HG03432 (cell line): ENCODE measurements around the gene LTBP1.

Experiments
- ATAC-seq: cut with Tn5 transposase; IDR thresholded peaks from one replicate; pipeline ENCODE4 v1.9.1; 2021; ENCODE audit warnings: mild to moderate bottlenecking, moderate library complexity; ENCODE audit not compliant: unreplicated experiment

Gene LTBP1

DNA sequence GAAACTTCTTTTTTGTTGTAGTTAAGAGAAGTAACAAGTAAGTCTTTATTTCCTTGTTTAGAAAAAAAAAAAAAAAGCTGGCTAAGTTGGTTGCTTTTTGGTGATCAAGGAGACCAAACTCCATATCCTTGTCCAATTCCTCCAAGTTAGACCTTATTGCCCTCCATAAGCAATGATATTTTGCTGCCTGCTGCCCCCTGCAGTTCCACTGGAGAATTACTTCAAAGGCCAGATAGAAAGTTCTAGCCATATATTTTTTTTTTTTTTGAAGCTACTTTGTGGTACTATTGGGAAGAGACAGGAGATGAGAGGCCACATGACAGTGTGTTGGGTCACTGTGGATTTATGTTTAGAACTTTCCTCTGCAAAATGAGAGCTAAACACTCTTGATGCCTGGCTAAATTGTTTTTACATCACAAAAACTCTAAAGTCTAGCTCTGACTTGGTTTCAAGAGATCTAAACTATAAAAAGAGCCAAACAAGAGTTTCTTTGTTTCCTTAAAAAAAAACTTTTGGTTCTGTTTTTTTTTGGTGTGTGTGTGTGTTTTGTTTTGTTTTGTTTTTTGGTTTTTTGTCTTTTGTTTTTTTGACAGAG, 449.0 kb downstream of the LTBP1 start:
- no peak for ATAC-seq

DNA sequence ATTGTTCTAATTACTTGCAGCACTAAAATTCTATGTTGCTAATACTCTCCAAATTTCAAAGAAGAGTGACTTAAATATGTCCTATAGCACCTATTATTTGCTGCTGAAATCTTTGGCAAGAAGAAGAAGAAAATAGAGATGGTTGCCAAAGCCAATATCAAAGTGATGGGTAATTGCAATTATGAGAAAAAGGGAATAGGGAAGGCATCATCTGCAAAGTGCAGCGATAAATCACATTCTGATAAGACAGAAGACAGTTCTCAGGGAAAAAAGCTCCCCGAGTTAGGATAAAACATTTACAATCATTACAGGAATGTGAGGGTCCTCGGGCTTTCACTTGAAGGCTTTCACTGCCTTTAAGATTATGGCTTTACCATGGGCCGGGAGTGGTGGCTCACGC, 457.6 kb downstream of the LTBP1 start:
- no peak for ATAC-seq

DNA sequence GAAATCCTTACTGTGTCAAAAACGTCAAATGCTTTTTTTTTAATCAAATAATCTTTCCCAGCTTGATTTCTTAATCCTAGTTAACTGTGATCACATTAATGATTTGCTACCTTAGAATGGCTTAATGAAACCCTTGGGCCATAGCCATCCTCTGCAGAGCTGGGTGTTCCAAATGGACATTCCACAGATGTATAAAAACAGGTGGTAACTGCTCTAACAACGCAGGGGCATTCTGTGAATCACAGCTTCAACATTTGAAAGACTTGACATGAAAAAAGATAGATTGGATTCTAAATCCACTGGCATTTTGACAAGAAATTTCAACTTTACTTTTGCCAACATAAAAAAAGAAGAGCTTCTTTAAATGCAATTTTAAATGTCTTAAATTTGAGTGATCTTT, 459.9 kb downstream of the LTBP1 start:
- ATAC-seq: no peak

DNA sequence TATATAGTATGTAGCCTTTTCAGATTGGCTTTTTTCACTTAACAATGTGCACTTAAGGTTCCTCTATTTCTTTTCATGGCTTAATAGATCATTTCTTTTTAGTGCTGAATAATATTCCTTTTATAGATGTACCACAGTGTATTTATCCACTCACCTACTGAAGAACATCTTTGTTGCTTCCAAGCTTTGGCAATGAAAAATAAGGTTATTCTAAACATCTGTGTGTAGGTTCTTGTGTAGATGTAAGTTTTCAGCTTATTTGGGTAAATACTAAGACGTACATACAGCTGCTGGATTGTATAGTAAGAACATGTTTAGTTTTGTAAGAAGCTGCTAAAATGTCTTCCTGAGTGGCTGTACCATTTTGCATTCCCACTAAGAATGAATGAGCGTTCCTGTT, 461.4 kb downstream of the LTBP1 start:
- no peak for ATAC-seq

DNA sequence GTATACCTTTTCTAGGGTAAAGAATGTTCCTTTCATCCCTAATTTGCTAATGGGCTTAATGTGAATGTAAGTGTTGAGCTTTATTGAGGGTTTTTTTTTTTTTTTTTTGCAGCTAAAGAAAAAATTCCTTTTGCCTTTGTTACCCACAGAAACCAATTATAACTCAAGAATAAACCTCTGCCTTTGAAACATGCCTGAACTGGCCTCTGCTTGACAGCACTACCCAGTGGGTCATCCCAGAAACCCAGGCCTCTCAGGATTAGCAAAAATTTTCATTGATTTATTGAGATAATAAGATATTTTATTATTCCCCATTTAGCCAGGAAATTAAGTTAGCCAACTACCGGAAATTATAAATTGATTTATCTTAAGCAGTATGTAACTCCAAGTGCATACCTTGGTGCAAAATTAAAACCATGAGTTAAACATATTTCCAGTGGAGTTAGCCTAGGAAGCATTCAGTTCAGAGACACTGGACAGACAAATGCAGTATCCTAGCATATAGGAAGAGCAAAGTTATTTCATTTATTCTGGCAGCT, 462.7 kb downstream of the LTBP1 start:
- no peak for ATAC-seq

DNA sequence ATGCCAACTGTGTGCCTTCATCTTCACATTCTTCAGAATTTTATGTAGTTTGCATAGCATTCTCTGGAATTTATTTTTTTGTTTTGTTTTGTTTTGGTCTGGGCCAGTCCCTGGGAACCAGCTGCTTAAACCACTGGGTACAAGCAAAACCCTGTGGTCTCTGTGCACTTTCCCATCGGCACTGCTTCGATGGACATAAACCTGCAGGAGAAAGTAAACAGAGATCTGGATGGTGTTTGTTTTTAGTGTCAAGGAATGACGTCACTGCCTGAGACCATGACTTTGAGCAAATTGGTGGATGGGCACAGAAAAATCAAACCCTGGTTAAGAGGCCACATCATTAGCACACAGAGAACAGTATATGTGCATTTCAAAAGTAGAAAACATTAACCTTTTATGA, 465.0 kb downstream of the LTBP1 start:
- ATAC-seq: no peak

DNA sequence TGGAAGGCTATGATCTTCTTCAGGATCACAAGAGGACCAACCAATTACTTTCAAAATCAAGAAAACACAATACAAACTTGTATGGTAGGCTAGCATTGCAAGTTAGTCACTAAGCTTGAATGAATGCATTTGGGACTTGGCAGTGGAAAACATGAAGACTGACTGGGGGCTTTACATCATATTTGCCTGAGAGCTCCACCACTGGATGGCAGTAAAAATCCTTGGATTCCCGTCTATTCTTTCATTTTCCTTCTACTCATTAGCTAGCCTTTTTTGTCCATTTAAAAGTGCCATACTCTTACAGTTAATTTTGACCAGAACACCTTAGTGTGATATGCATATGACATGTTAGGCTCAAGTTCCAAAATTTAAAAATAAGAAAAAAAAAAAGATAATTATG, 466.2 kb downstream of the LTBP1 start:
- no peak for ATAC-seq

DNA sequence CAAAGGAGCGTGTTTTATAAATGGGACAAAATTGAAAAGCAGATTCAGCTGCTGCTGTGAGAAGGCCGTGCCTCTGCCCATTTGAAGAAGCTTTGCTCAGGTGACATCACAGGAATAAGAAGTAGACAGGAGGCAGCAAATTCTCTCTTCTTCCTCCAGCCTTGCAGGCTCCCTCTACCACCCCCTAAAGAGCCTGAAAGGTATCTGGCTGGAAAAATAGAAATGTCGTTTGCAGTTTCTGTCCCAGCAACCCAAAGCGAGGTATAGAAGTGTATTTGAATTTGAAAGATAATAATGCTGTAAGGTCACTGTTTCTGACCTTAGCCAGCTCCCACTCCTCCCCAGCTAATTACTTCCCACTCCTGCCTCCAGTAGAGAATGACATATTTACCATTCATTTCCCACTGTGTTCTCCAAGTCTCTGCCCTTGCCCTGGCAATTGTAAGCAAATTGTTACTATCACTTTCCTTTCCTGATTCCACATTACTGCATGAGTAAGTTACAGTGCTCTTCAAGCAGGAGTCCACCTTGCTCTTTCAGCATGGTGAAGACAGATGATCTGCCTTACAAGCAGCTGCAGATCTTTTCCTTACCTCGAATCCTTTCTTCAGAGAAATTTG, 472.9 kb downstream of the LTBP1 start:
- ATAC-seq: no peak

DNA sequence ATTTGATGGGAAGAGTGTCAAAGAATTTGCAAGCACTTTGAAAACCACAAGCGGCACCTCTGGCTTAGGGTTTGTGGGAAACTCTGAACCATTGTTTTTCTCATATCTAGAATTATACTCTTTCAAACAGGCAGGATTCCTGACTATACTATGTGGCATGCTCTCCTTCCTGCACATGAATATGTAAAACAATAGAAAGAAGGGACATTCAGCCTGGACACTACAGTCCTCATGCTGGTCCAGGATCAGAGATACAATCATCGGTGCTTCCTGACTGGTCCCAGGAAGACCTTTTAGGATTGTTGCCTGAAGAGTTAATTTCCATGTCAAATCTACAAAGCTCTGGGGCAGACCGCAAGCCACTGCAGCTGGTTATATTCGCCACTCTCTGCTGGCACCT, 474.0 kb downstream of the LTBP1 start:
- ATAC-seq: no peak

DNA sequence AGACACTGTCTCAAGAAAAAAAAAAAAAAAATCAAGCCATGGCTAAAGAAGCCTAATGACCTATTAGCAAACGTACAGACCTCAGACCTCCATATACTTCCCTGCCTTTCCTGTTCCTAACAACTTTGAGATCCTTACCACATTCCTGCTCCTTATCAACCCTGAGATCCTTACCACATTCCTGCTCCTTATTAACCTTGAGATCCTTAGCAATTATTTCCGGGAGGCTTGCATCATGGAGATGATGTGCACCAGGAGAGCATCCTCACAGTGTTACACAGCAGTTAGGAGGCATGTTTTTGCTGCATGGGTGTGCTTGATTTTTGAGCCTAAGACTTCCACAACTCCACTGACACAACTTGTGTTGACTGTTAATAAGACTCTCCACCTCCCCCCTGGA, 475.1 kb downstream of the LTBP1 start:
- ATAC-seq: no peak

DNA sequence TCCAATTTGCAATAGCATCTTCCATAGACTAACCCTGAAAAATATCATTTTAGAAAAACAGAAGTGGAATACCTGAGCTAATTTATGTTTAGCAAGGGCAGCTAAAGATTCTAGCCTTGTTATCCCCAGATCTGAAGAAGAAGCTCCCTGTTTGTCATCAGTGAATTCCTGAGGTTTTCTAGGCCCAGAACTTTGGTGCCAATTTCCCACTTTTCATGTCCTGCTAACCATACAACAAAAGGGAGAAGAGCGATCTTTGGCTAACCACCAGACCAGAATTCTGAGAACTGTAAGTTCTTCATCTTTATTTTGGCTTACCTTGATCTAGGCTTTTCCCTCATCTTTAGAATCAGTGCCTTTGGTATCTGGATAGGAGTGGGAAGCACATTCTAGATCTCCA, 478.4 kb downstream of the LTBP1 start:
- ATAC-seq: no peak

DNA sequence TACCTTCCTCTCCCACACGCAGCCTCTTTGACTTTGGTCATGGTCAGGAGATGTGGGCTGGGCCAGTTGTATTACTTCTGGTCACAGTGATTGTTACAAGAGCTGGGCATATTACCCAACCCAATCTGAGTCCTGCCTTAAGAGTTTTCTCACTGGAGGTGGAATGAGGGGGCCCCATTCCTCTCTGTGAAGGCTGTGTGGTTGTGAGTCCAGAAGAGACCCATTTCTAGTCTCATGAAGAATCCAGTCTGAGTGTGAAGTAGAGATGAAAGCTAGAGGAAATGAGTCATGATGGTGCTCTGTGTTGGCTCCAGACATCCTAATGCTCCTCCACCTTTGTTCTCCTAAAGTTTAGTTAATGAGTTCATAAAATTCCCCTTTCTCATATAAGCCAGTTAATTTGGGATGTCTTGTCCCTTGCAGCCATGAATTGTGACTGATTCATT, 478.9 kb downstream of the LTBP1 start:
- no peak for ATAC-seq

DNA sequence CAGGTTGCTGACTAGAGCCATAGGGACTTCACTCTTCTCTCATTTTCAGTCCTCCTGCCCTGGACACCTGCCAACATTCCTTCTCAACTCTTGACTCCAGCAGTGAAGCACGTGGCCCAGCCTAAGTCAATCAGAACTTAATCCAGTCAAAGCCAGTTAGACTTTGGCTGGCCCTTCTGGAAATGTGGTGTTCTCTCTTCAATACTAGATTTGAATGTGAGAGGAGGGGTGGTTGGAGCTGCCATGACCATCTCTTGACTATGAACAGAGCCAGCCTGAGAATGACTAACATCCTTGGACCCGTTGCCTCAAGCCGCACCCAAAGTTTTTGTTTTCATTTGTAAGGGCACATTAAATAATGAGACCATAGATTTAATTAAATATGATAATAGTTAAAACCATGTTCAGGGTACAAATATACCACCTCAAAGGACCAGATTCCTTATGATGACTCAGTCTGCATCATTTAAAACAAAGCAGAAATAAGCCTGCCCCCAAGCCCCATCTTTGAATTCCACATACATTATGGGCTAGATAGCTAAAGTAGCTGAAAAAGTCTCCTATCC, 480.0 kb downstream of the LTBP1 start:
- ATAC-seq: no peak

DNA sequence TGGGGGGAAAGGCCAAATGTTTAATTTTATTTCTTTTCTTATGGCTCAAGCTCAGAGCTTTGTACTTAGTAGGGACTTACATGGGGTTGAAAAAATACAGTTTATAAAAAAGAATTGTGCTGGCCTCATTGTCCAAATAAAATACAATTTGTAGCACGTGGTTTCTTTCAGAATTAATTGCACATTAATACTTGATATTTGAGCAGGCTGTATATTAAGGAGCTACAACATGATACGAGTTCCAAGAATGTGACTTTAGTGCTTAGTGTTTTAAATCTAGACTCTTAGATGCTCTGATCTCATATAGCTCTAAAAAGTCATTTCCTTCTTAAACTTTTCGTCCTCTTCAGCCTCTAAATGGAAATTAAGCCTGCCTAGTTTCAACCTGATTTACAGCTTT, 483.3 kb downstream of the LTBP1 start:
- ATAC-seq: no peak

DNA sequence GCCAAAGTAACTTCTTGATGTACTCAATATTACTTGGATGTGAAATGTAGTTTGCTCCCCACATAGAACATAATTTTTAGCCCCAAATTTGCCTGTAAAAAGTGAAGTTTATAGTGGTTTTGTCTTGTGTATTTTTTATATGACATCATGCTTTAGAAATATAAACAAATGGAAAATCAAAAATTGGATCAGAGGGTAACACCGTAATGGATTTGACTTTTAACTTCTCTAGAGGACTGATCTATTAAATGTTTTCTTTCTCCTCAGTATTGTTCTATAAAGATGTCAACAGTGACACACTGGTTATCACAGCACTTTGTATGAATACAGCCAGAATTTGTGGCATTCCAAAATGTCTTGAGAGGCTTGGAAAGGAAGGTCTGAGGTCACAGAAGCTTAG, 484.1 kb downstream of the LTBP1 start:
- ATAC-seq: no peak

DNA sequence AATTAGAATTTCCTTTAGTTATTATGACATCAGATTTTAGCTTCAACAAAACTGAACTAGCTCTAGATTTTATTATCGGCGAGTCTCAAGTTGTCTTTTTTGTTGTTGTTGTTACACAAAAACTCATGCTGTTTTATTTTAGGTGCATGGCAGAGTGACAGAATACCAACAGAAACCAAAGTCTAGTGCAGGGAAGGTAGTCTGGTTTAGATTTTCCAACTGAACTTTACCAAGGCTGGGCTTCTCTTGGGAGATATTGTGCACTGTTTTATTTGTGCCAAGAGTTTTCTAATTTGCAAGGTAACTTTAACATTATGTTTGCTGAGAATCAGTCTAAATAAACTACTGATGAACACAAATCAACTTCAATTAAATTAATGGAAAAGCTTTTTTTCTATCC, 486.1 kb downstream of the LTBP1 start:
- no peak for ATAC-seq

DNA sequence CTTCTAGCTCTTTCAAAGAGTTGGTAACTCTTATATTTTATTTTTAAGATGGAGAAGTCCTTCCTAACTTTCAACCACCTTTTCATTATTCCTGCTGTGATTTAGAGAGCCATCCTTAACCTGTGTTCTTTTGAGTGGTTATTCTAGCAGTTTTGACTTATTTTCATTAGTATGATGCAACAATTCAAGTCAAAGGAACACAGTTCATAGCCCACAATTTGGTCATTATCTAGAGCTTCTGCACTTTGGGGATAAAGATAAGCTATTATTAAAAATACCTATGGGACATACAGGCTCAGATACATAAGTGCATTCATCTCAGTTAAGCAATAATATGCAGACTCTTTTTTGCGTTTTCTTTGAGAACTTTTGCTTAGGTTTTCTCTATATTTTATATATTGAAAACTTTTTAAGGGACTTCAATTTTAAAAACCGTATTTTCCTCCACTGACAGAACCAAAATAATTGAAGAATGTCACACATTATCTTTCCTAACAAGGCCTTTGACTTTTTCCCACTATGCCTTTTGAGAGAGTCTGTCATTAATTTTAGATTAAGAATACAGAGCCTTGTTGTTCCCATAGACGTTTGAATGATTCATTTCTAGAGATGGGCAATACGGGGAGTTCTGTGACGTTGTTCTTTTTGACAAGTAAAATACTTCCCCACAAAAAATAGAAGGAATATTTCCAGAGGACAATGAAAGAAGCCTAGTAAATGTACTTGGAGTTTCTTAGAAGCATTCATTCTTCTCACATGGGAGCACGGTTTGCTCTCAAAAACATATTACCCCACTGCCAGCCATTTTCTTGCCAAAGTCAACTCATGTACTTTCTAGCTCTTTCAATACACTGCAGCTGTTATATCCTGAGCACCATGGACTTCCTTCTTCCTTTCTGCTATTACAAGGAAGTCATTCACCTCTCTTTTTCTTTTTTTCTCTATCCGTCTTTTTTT, 486.8 kb downstream of the LTBP1 start:
- ATAC-seq: no peak

DNA sequence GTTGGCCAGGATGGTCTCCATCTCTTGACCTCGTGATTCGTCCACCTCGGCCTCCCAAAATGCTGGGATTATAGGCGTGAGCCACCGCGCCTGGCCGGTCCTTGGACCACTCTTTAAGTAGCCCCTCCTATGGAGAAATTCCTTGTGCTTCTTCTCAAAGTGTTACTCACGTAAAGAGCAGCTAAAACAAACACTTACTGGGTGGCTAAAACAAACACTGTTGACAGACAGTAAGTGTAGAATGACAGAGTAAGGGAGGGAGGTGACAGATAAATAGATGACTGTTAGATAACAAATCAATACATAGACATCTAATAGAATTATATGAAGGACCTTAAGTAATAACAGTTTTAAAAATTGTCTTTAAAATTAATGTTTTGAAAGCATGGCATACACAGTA, 488.8 kb downstream of the LTBP1 start:
- no peak for ATAC-seq

DNA sequence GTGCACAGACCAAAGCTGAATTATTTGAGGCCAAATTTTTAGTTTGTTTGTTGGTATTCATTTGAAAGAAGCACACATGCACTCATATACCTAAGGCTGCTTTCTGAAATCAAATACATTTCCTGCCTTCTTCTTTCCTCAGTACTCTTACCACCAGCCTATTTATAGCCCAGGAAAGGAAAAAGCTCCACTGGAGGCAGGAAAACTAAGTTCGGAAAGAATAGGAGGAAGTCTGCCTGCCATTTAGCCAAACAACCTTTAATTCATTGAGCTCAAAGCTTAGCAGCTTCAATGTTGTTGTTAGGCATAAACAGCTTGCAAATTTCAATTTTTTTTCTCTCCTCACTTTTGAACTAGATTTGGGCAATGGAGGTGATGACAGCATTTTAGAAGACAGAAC, 489.3 kb downstream of the LTBP1 start:
- ATAC-seq: no peak

DNA sequence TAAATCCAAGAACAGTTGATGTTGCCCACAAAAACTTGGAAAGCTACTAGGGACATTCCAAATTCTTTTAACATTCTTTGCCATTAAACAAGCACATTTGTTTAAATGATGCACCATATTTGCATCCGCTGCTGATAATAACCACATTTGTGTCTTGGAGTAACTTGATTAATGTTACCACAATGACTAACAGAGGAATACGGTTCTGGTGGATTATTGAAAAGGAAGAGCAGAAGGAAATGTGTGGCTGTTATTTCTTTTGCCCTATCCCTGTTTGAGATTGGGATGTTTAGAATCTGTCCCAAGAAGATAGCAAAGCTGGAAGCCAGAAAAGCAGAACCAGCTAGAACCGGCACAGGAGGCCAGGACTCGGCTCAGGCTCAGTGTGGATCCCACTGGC, 490.5 kb downstream of the LTBP1 start:
- ATAC-seq: no peak

DNA sequence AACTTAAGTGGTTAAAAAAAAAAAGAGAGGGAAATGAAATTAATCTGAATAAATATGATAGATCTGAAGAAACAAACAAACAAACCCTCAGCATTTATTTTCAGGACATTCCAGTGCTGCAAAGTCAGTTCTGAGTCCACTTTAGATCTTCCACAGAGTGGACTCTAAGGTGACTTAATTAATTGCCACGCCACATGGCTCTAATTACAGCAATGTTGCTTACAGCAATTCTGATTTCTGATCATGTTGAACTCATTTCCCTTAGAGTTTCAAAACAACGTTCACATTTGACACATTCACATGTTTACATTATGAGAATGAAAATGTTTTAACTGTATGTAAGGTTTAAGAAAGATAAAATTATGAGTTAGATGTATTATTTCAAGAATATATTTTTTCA, 491.1 kb downstream of the LTBP1 start:
- no peak for ATAC-seq
